ENCODE measurements around the gene ROPN1. TPM values are rescaled to one million over a fixed set of nuclear protein-coding genes. Genes with fewer than 3 reads are reported as not detected.

ROPN1 gene
- not detected in 2 replicates for total RNA-seq

GRCh38 chr3:123991730-123992588 lies at the start of gene ROPN1:
ROPN1 (minus strand) TSS chr3:123992124; CDS start chr3:123980481, 11,643 bp downstream.

DNA sequence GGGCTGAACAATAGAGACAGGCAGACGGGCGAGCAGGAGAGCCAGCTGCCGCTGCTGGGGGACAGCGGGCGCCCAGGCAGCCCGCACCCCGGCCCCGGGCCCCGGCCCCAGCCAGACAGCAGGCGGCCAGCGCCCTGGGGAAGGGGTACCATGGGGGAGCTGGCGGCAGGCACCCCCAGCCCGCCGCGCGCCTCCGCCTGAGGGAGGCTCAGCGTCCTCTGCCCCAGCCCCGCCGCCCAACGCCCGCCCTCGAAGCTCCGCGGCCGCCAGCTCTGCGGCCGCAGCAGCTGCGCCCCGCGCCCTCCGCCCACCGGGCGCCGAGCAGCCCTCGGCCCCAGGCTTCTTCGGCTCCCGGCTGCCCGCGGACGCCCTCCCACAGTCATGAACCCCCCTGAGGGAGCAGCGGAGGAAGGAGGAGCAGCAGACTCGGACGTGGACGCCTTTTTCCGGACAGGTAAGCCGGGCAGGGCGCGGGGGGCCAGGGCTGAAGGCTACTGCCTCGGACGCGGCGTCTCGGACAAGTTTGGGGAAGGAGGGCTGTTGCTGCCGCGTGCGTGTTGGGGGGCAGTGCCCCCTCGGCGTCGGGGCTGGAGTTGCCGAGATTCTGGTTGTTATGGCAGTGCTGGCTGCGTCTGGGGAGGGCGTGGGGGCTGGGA lies 41.6 kb upstream of the ROPN1 start, which contains the start of gene KALRN:
Gene KALRN (plus strand): TSS at position 10 of the 656 bp plus-strand sequence.

GRCh38 chr3:123960781-123961507 lies 31.0 kb downstream of the ROPN1 start, which contains the start of gene CCDC14:
CCDC14 (minus strand) TSS chr3:123961229; CDS start chr3:123961173, 56 bp downstream.

Other genes starting within 250 kb of the ROPN1 start
- gene MYLK, start 107.8 kb downstream of the ROPN1 start, total RNA-seq = 0.54 and 1.9 TPM in 2 replicates
- gene CCDC14, start 30.9 kb downstream of the ROPN1 start, total RNA-seq = 2.6 and 19.3 TPM in 2 replicates
- gene KALRN, start 41.2 kb upstream of the ROPN1 start, total RNA-seq = 0.81 and 3.6 TPM in 2 replicates

All from cardiac atrium fibroblast (primary cell).